Stimulated activated naive B cell treated with anti-CD40 and anti-IgM and Interleukin-4, amounts not matched to agents 10 μg/mL and 1 μg/mL and 100 μg/mL, for 72 hours (primary cell): Measurements from ENCODE around the gene RIN3.
"Not testable (repeated sequence)": the region's sequence is repeated elsewhere in the genome, so short reads cannot be mapped to it uniquely, and the experiment has no call there.

ENCODE experiments used
- ATAC-seq, 2 donors: fragments of 150-1000 bp; cut with Tn5 transposase; replicated peaks; 2 replicates each; pipeline ENCODE4 v1.10.0; 2021; ENCODE audit warnings: moderate library complexity in 1 of 2
- DNase-seq: peaks from one replicate; pipeline ENCODE4 v3.0.0; 2021
- H3K27ac Mint-ChIP-seq: one replicate; pipeline ENCODE4 v1.8.0; 2022; ENCODE audit warnings: mild to moderate bottlenecking, mixed read lengths
- H3K27me3 Mint-ChIP-seq, 2 donors: one replicate each; pipeline ENCODE4 v1.8.0; 2022; ENCODE audit warnings: mixed read lengths in 2 of 2
- H3K36me3 Mint-ChIP-seq, 2 donors: one replicate each; pipeline ENCODE4 v1.8.0; 2022; ENCODE audit warnings: mixed read lengths in 2 of 2, mild to moderate bottlenecking in 1 of 2
- H3K4me1 Mint-ChIP-seq, 2 donors: one replicate each; pipeline ENCODE4 v1.8.0; 2022; ENCODE audit warnings: mixed read lengths in 2 of 2, mild to moderate bottlenecking in 1 of 2
- H3K4me3 Mint-ChIP-seq, 2 donors: one replicate each; pipeline ENCODE4 v1.8.0; 2022; ENCODE audit warnings: mild to moderate bottlenecking in 2 of 2, mixed read lengths in 2 of 2, moderate library complexity in 1 of 2
- H3K9me3 Mint-ChIP-seq, 2 donors: one replicate each; pipeline ENCODE4 v1.8.0; 2022; ENCODE audit warnings: mixed read lengths in 2 of 2, mild to moderate bottlenecking in 1 of 2

The RIN3 gene

GRCh38 chr14:92704821-92705220 lies 191.2 kb downstream of the RIN3 start:
- Mint-ChIP-seq H3K4me3 (peak overlapping the region; percentile 60 to 75), H3K27ac (peak overlapping the region; percentile 98), H3K36me3 (peaks cover 2 to 19% of the 10 kb centered on the region in 2 donors), H3K9me3 (no peaks in the 10 kb centered on the region), H3K27me3 (no peaks in the 10 kb centered on the region), H3K4me1 (peaks cover 38 to 59% of the 10 kb centered on the region in 2 donors)
- ATAC-seq (no peak), DNase-seq (no peak)

- peaks cover 36 to 52% of the 10 kb centered on the region in 2 donors for H3K4me1 Mint-ChIP-seq
- no peak overlapping the region for H3K4me3 Mint-ChIP-seq
- no peaks in the 10 kb centered on the region for H3K27me3 Mint-ChIP-seq
- DNase-seq (no peak), ATAC-seq (no peak)
- no peaks in the 10 kb centered on the region for H3K9me3 Mint-ChIP-seq
- H3K27ac Mint-ChIP-seq = peak overlapping the region; percentile 4
- peaks cover 7 to 27% of the 10 kb centered on the region in 2 donors for H3K36me3 Mint-ChIP-seq
These were observed 192.8 kb downstream of the RIN3 start for GRCh38 chr14:92706386-92706785.

- DNase-seq (no peak), ATAC-seq (no peak)
- Mint-ChIP-seq H3K36me3 (peaks cover 7 to 33% of the 10 kb centered on the region in 2 donors), H3K4me3 (no peak overlapping the region), H3K27ac (no peak overlapping the region), H3K4me1 (peaks cover 12 to 22% of the 10 kb centered on the region in 2 donors), H3K27me3 (no peaks in the 10 kb centered on the region), H3K9me3 (no peaks in the 10 kb centered on the region)
These were observed 195.9 kb downstream of the RIN3 start for GRCh38 chr14:92709340-92710000.

GRCh38 chr14:92710001-92710341 lies 196.4 kb downstream of the RIN3 start:
- no peak overlapping the region for H3K27ac Mint-ChIP-seq
- DNase-seq (no peak), ATAC-seq (no peak)
- peaks cover 7 to 22% of the 10 kb centered on the region in 2 donors for H3K4me1 Mint-ChIP-seq
- peaks cover 7 to 29% of the 10 kb centered on the region in 2 donors for H3K36me3 Mint-ChIP-seq
- no peaks in the 10 kb centered on the region for H3K9me3 Mint-ChIP-seq
- H3K27me3 Mint-ChIP-seq = no peaks in the 10 kb centered on the region
- H3K4me3 Mint-ChIP-seq = no peak overlapping the region

GRCh38 chr14:92711976-92712653 lies 198.5 kb downstream of the RIN3 start:
- no peaks in the 10 kb centered on the region for H3K9me3 Mint-ChIP-seq
- DNase-seq = no peak
- no peak for ATAC-seq
- H3K4me1 Mint-ChIP-seq = peaks cover 0 to 7% of the 10 kb centered on the region in 2 donors
- H3K27ac Mint-ChIP-seq = peak overlapping the region; percentile 14
- peaks cover 7 to 21% of the 10 kb centered on the region in 2 donors for H3K36me3 Mint-ChIP-seq
- no peak overlapping the region for H3K4me3 Mint-ChIP-seq
- no peaks in the 10 kb centered on the region for H3K27me3 Mint-ChIP-seq

- H3K9me3 Mint-ChIP-seq = no peaks in the 10 kb centered on the region
- no peak overlapping the region for H3K4me3 Mint-ChIP-seq
These were observed 199.1 kb downstream of the RIN3 start for GRCh38 chr14:92712654-92713051.

GRCh38 chr14:92714739-92715307 lies 201.2 kb downstream of the RIN3 start:
- H3K27me3 Mint-ChIP-seq, H3K4me3 Mint-ChIP-seq, H3K4me1 Mint-ChIP-seq, H3K27ac Mint-ChIP-seq, H3K9me3 Mint-ChIP-seq: not testable (repeated sequence)
- DNase-seq (peak; percentile 72), ATAC-seq (peak; percentile 99)
- peaks cover 4 to 20% of the 10 kb centered on the region in 2 donors for H3K36me3 Mint-ChIP-seq

More at GRCh38 chr14:92712654-92713051, 199.1 kb downstream of the RIN3 start:
- H3K27me3 Mint-ChIP-seq = no peaks in the 10 kb centered on the region
- ATAC-seq (no peak), DNase-seq (no peak)
- H3K36me3 Mint-ChIP-seq = peaks cover 7 to 22% of the 10 kb centered on the region in 2 donors
- H3K4me1 Mint-ChIP-seq = peaks cover 0 to 7% of the 10 kb centered on the region in 2 donors
- H3K27ac Mint-ChIP-seq = no peak overlapping the region

GRCh38 chr14:92716131-92716530 lies 202.6 kb downstream of the RIN3 start:
- DNase-seq (no peak), ATAC-seq (no peak)
- Mint-ChIP-seq H3K4me1 (peaks cover 0 to 7% of the 10 kb centered on the region in 2 donors), H3K27me3 (no peaks in the 10 kb centered on the region), H3K9me3 (no peaks in the 10 kb centered on the region), H3K27ac (no peak overlapping the region), H3K4me3 (no peak overlapping the region), H3K36me3 (peaks cover 0 to 13% of the 10 kb centered on the region in 2 donors)

- ATAC-seq = no peak
These were observed 204.0 kb downstream of the RIN3 start for GRCh38 chr14:92717571-92718042.

GRCh38 chr14:92718664-92719063 lies 205.1 kb downstream of the RIN3 start:
- Mint-ChIP-seq H3K27ac (no peak overlapping the region), H3K9me3 (no peaks in the 10 kb centered on the region), H3K36me3 (peaks cover 0 to 7% of the 10 kb centered on the region in 2 donors), H3K4me1 (peaks cover 0 to 7% of the 10 kb centered on the region in 2 donors), H3K4me3 (no peak overlapping the region), H3K27me3 (no peaks in the 10 kb centered on the region)
- ATAC-seq (no peak), DNase-seq (no peak)

More at GRCh38 chr14:92717571-92718042, 204.0 kb downstream of the RIN3 start:
- Mint-ChIP-seq H3K4me3 (no peak overlapping the region), H3K36me3 (peaks cover 0 to 7% of the 10 kb centered on the region in 2 donors), H3K27ac (peak overlapping the region; percentile 7), H3K9me3 (no peaks in the 10 kb centered on the region), H3K27me3 (no peaks in the 10 kb centered on the region), H3K4me1 (peaks cover 0 to 7% of the 10 kb centered on the region in 2 donors)
- DNase-seq = no peak

GRCh38 chr14:92719421-92719820 lies 205.8 kb downstream of the RIN3 start:
- no peaks in the 10 kb centered on the region for H3K27me3 Mint-ChIP-seq
- peaks cover 0 to 10% of the 10 kb centered on the region in 2 donors for H3K36me3 Mint-ChIP-seq
- ATAC-seq = no peak
- H3K4me3 Mint-ChIP-seq = no peak overlapping the region
- H3K9me3 Mint-ChIP-seq = no peaks in the 10 kb centered on the region
- H3K27ac Mint-ChIP-seq = no peak overlapping the region
- peaks cover 0 to 7% of the 10 kb centered on the region in 2 donors for H3K4me1 Mint-ChIP-seq
- DNase-seq = no peak

GRCh38 chr14:92719890-92720323 lies 206.3 kb downstream of the RIN3 start:
- Mint-ChIP-seq H3K27me3 (no peaks in the 10 kb centered on the region), H3K4me3 (no peak overlapping the region), H3K36me3 (peaks cover 0 to 14% of the 10 kb centered on the region in 2 donors), H3K4me1 (peaks cover 0 to 2% of the 10 kb centered on the region in 2 donors), H3K9me3 (no peaks in the 10 kb centered on the region), H3K27ac (peak overlapping the region; percentile 28)
- DNase-seq (no peak), ATAC-seq (no peak)

GRCh38 chr14:92724516-92725340 lies 211.1 kb downstream of the RIN3 start:
- DNase-seq (no peak), ATAC-seq (no peak)
- peaks cover 4% of the 10 kb centered on the region in 2 donors for H3K9me3 Mint-ChIP-seq
- no peak overlapping the region for H3K4me3 Mint-ChIP-seq
- no peaks in the 10 kb centered on the region for H3K27me3 Mint-ChIP-seq
- no peak overlapping the region for H3K27ac Mint-ChIP-seq
- peaks cover 5 to 23% of the 10 kb centered on the region in 2 donors for H3K36me3 Mint-ChIP-seq
- H3K4me1 Mint-ChIP-seq = peaks cover 0 to 7% of the 10 kb centered on the region in 2 donors
